Measurements from ENCODE around the gene CAVIN4.

- TF ChIP-seq CREB1 (CRISPR knock-in tag; IDR thresholded peaks at IDR 0.05), result no peak
- TF ChIP-seq, protein P1, sequence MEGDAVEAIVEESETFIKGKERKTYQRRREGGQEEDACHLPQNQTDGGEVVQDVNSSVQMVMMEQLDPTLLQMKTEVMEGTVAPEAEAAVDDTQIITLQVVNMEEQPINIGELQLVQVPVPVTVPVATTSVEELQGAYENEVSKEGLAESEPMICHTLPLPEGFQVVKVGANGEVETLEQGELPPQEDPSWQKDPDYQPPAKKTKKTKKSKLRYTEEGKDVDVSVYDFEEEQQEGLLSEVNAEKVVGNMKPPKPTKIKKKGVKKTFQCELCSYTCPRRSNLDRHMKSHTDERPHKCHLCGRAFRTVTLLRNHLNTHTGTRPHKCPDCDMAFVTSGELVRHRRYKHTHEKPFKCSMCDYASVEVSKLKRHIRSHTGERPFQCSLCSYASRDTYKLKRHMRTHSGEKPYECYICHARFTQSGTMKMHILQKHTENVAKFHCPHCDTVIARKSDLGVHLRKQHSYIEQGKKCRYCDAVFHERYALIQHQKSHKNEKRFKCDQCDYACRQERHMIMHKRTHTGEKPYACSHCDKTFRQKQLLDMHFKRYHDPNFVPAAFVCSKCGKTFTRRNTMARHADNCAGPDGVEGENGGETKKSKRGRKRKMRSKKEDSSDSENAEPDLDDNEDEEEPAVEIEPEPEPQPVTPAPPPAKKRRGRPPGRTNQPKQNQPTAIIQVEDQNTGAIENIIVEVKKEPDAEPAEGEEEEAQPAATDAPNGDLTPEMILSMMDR (IDR thresholded peaks at IDR 0.05), result no peak
- TF ChIP-seq JUN (CRISPR knock-in tag; IDR thresholded peaks at IDR 0.05), result no peak
- TF ChIP-seq SMAD3 (CRISPR knock-in tag; IDR thresholded peaks at IDR 0.05; ENCODE audit: borderline replicate concordance), result no peak
- TF ChIP-seq TEAD4 (CRISPR knock-in tag; IDR thresholded peaks at IDR 0.05), result no peak
- TF ChIP-seq MAX (CRISPR knock-in tag; IDR thresholded peaks at IDR 0.05), result no peak
- TF ChIP-seq ZBTB21 (CRISPR knock-in tag; IDR thresholded peaks at IDR 0.05; ENCODE audit: borderline replicate concordance), result no peak
- TF ChIP-seq NFYB (CRISPR knock-in tag; conservative IDR thresholded peaks at IDR 0.05; ENCODE audit: low read depth), result no peak
Measured at GRCh38 chr9:100583014-100583802, 5.3 kb downstream of the CAVIN4 start.
